Skeletal muscle satellite cell (primary cell): ENCODE data around the gene CDH23.

ENCODE experiments used
- H3K27me3 ChIP-seq: 2 replicates; pipeline ENCODE4 v1.7.0; 2013; ENCODE audit warnings: low read length; ENCODE audit not compliant: control insufficient read depth, insufficient read depth
- H3K36me3 ChIP-seq: 2 replicates; pipeline ENCODE4 v1.7.0; 2013; ENCODE audit warnings: mild to moderate bottlenecking, control low read depth, low read length; ENCODE audit not compliant: insufficient read depth
- H3K4me1 ChIP-seq: 2 replicates; pipeline ENCODE4 v1.7.0; 2013; ENCODE audit warnings: low read length; ENCODE audit not compliant: control insufficient read depth, insufficient read depth
- H3K4me2 ChIP-seq: 2 replicates; pipeline ENCODE4 v1.7.0; 2013; ENCODE audit warnings: mild to moderate bottlenecking, low read length
- H3K4me3 ChIP-seq: 2 replicates; pipeline ENCODE4 v1.7.0; 2013; ENCODE audit warnings: low read length
- H3K9ac ChIP-seq: 2 replicates; pipeline ENCODE4 v1.7.0; 2013; ENCODE audit warnings: mild to moderate bottlenecking, low read depth, low read length, moderate library complexity
- H3K9me3 ChIP-seq: replicated peaks from 2 replicates; pipeline ENCODE4 v1.7.0; 2013; ENCODE audit warnings: mild to moderate bottlenecking, control low read depth, low read length

CDH23 gene

DNA sequence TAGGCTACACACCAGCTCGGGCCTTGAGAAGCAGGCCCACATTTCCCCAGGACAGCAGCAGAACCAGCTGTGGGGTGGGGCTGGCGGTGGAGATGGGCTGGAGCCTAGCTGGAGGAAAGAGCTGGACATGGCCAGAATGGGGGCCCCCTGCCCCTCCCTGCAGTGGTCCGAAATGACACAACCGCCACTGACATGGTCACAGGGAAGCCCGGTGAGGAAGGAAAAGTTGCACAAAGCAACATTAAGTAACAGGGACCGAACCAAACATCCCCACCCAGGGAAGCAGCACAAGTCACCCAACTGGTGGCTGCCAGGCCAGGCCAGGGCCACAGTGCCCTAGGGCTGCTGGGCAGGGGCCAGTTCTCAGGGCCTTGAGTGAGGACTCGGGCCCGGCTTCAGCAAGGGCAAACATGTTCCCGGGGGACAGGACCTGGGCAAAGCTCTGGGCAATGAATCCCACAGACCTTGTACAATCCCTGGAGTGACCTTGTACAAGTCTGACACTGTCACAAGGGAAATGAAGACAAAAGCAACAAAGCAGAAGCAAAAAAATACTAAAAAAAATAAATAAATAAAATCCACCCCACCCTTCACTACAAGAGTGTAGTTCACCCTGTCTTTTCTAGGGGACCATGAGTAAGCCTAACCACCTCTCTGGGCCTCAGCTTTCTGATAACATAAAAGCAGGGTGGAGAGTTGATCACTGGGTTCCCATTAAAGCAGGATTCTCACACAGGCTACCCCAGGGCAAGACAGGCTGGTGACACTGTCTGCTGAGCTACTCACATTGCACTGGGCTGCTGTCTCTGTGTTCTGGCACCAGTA lies 421.3 kb downstream of the CDH23 start:
- Histone ChIP-seq H3K9ac (no peak overlapping the region), H3K4me1 (peaks cover 5% of the 10 kb centered on the region), H3K4me3 (no peak overlapping the region), H3K36me3 (peaks cover 67% of the 10 kb centered on the region), H3K27me3 (no peaks in the 10 kb centered on the region), H3K4me2 (no peak overlapping the region), H3K9me3 (no peaks in the 10 kb centered on the region)

DNA sequence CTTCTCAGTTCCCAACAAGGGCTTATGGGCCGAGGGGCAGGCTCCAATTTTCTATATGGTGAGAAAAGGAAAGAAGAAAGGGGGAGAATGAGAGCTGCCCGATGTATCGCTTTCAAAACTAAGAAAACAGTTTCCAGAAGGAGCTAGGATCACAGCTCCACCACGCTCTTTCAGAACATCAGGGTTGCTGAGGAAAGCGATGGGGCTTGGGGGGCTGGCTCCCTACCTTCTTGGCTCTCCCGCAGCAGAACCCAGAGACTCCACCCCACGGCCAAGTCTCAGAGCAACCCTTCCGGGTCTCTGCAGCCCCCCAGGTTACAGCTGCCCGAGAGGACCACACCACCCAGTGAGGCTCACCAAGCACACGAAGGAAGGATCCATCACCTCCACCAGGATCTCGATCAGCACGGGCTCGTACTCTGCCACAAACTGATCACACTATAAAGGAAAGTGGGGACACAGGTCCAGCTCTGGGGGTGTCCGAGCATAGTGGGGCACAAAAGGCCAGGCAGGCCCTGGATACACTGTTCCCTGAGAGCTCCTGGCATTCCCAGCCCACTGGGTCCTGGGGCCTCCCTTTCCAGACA lies 422.0 kb downstream of the CDH23 start:
- Histone ChIP-seq H3K36me3 (peaks cover 72% of the 10 kb centered on the region), H3K9ac (no peak overlapping the region), H3K4me1 (peaks cover 5% of the 10 kb centered on the region), H3K4me2 (no peak overlapping the region), H3K4me3 (no peak overlapping the region), H3K9me3 (no peaks in the 10 kb centered on the region), H3K27me3 (no peaks in the 10 kb centered on the region)

DNA sequence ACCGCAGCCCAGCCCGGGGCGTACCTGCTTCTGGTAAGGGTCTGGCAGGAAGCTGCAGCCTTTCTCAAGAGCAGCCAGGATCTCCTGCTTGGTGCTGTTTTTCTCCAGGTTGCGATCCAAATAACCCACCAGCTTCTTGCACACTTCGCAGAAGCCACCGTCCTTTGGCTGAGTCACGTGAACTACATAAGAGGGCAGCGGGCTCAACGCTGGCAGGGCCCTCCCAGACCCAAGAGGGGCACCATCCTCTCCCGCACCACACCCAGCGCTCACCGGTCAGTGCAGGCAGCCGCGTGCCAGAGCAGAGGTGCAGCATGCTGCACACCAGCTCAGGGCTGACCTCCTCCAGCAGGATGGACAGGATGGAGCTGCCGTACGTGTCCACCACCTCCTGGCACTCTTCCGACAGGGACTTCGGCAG lies 422.7 kb downstream of the CDH23 start:
- Histone ChIP-seq H3K9ac (no peak overlapping the region), H3K4me3 (no peak overlapping the region), H3K27me3 (no peaks in the 10 kb centered on the region), H3K36me3 (peaks cover 79% of the 10 kb centered on the region), H3K4me1 (peaks cover 5% of the 10 kb centered on the region), H3K9me3 (no peaks in the 10 kb centered on the region), H3K4me2 (no peak overlapping the region)

DNA sequence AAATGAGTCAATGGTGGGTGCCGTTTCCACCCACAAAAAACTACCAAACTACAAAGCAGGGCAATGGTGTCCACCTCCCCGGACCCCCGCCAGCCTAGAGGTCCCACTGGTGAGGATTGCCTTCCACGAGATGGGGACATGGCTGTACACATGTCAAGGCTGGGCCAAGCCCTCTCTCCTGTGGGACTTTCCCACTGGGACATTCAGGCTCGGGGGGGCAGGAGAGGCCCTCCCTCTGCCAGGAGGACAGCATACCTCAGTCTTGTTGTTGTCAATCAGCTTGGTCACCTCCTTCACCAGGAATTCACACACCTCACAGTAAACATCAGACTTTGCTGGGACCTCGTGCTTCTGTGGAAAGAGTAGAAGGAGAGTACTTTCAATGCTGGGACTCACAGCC lies 423.3 kb downstream of the CDH23 start:
- Histone ChIP-seq H3K9ac (no peak overlapping the region), H3K4me3 (no peak overlapping the region), H3K9me3 (no peaks in the 10 kb centered on the region), H3K36me3 (peaks cover 84% of the 10 kb centered on the region), H3K27me3 (no peaks in the 10 kb centered on the region), H3K4me1 (peaks cover 5% of the 10 kb centered on the region), H3K4me2 (no peak overlapping the region)

DNA sequence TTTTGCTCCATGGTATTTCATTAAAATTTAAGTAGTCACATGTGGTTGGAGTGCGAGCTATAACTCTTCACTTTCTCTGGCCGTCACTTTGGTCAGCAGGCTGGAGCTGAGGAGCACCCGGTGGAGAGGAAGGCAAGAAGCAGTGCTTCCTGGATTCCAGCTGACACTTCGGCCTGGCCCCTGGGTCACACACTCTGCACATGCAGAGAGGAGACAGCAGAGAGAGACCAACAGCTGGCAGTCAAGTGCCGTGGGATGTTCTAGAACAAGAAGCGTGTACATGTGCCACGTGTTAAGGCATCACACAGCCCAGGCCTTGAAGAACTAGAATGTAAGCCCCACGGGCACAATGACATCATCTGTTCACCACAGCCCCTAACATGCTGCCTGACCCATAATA lies 424.2 kb downstream of the CDH23 start:
- Histone ChIP-seq H3K4me2 (no peak overlapping the region), H3K4me1 (peaks cover 5% of the 10 kb centered on the region), H3K4me3 (no peak overlapping the region), H3K36me3 (peaks cover 86% of the 10 kb centered on the region), H3K9ac (no peak overlapping the region), H3K27me3 (no peaks in the 10 kb centered on the region), H3K9me3 (no peaks in the 10 kb centered on the region)

DNA sequence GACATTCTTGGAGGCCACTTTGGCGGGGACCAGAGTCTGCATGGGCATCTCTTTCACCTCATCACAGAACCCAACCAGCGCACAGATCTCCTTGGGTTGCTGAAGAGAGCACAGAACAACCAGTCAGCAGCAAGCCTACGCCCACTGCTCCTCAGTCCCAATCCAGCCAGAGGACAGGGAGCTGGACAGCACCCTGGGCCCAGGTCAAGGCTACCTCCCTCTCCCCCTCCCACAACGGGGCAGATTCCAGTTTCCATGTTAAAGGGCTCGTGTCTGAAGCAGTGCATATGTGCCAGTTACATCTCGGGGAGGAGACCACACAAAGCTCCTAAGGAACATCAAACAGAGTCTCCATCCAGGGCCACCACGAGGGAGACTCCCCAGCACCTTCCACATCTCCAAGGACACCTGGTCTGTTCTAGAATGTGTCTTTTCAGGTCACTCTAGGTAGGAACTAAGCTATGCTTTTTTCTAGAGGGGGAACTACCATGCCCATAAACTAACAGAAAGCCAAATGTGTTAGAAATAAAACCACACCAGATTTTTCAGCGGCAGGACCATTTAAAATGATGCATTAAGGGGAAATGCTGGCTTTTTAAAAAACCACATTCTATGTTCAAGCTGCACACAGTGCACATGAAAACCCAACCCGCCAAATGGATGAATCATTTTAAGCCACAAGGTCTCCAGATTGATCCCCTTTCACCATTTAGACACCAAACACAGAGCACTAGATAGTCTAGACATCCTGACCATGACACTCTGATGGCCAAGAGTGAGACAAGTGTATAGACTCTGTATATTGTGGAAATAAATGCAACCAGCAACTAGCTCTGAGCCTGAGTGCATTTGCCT lies 425.4 kb downstream of the CDH23 start:
- Histone ChIP-seq H3K36me3 (peaks cover 84% of the 10 kb centered on the region), H3K4me1 (peaks cover 5% of the 10 kb centered on the region), H3K9me3 (no peaks in the 10 kb centered on the region), H3K27me3 (no peaks in the 10 kb centered on the region), H3K9ac (no peak overlapping the region), H3K4me2 (no peak overlapping the region), H3K4me3 (no peak overlapping the region)

DNA sequence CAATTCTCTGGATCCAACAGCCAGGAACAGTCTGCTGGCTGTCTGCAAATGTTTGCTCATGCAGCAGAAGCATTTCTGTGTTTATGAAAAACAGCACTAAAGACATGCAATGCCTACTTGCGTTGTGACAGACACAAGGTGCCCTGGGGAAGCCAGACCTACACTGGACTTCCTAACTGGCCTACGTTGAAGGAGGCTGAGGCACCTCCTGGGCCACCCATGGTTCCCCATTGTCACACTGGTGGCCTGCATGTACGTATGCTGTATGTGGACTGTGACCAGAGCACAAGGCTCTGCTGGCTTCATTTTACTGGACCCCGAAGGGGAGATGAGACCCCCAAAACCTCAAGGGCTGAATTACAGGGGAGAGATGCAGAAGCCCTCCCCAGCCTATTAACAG lies 426.6 kb downstream of the CDH23 start:
- Histone ChIP-seq H3K4me1 (peaks cover 5% of the 10 kb centered on the region), H3K36me3 (peaks cover 80% of the 10 kb centered on the region), H3K9ac (no peak overlapping the region), H3K4me3 (no peak overlapping the region), H3K27me3 (no peaks in the 10 kb centered on the region), H3K9me3 (no peaks in the 10 kb centered on the region), H3K4me2 (no peak overlapping the region)

DNA sequence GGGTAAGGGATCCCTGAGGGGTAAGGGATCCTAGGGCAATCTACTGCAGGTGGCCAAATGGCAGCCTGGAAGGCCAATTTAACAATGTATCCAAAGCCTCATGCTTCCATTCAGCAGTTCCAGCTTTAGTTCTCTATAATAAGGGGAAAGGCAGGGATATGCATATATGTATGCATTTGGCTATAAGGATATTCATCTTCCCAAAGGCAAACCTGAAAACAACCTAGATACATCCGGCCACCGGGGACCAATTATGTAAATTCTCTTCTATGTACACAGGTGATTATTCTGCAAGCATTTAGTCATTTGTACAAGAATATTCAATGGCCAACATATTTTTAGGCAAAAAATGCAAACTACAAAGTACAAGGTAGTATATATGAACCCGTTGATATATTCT lies 427.6 kb downstream of the CDH23 start:
- no peaks in the 10 kb centered on the region for H3K9me3 ChIP-seq
- peaks cover 80% of the 10 kb centered on the region for H3K36me3 ChIP-seq
- H3K9ac ChIP-seq = no peak overlapping the region
- no peaks in the 10 kb centered on the region for H3K27me3 ChIP-seq
- H3K4me3 ChIP-seq = no peak overlapping the region
- H3K4me2 ChIP-seq = no peak overlapping the region
- peaks cover 5% of the 10 kb centered on the region for H3K4me1 ChIP-seq

DNA sequence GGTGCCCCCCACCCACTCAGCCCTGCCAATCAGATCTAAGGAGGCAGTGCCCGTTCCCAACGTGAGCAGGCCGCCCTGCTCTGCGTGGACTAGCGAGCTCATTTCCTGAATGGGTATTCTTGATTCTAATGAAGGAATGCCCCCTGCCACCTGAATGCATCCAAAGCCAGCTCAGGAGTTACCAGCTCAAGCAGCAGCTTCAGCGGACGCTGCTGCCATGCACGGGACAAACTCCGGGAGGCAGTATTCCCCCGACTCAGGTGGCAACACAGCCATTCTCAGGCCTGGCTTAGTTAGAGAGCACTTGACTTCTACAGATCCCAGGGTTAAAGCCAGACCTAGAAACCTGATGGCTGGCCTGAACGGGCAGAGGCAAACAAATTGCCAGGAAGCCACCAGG lies 428.5 kb downstream of the CDH23 start:
- no peak overlapping the region for H3K9ac ChIP-seq
- no peak overlapping the region for H3K4me2 ChIP-seq
- H3K36me3 ChIP-seq = peaks cover 75% of the 10 kb centered on the region
- H3K27me3 ChIP-seq = no peaks in the 10 kb centered on the region
- H3K4me1 ChIP-seq = peaks cover 5% of the 10 kb centered on the region
- no peaks in the 10 kb centered on the region for H3K9me3 ChIP-seq
- H3K4me3 ChIP-seq = no peak overlapping the region

DNA sequence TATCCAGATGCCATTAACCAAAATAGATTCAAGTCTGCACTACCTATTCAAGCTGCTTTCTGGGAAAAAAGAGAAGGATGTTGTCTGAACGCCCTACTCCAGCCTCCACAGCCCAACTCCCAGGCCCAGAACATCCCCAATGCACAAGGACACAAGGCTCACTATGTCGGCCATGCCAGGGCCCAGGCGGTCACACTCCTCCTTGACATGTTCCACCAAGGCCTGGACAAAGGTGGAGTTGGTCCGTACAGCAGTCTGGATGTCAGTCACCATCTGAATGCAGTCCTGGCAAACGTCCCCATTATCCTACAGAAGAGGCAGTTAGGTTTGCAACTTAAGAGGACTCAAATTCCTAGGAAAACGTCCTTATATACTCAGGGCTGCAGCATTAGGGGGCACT lies 431.1 kb downstream of the CDH23 start:
- Histone ChIP-seq H3K27me3 (no peaks in the 10 kb centered on the region), H3K4me1 (peaks cover 10% of the 10 kb centered on the region), H3K4me2 (no peak overlapping the region), H3K9me3 (no peaks in the 10 kb centered on the region), H3K36me3 (peaks cover 74% of the 10 kb centered on the region), H3K9ac (no peak overlapping the region), H3K4me3 (no peak overlapping the region)

DNA sequence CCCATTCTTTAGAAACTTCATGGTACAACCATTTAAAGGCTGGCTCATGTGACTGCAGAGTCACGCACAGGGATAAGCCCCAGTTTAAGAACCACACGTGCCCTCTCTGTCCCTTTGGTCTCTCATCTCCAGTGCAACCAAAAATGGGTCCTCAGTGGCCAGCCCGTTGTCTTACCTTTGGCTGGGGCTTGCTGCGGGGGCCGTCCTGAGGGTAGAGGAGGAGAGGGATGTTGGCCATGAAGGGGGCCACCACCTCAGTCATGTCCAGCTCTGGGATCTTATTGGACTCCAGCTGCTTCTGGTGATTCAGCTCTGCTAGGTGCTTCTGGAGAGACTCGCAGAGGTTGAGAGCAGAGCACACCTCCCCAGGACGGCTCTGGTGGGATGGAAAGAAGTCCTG lies 432.0 kb downstream of the CDH23 start:
- Histone ChIP-seq H3K4me3 (no peak overlapping the region), H3K9me3 (no peaks in the 10 kb centered on the region), H3K4me2 (no peak overlapping the region), H3K27me3 (no peaks in the 10 kb centered on the region), H3K4me1 (peaks cover 10% of the 10 kb centered on the region), H3K36me3 (peaks cover 76% of the 10 kb centered on the region), H3K9ac (no peak overlapping the region)
